Measurements from ENCODE around the gene CYTH1. TPM values are rescaled to one million over a fixed set of nuclear protein-coding genes. Genes with fewer than 3 reads are reported as not detected.
A peak's percentile ranks its signal among the peaks of the same experiment; 100 is the strongest.

Gene CYTH1
- total and polyA plus RNA-seq, 3 experiments from 2014 or later = 115 to 279 (median 129) TPM

DNA sequence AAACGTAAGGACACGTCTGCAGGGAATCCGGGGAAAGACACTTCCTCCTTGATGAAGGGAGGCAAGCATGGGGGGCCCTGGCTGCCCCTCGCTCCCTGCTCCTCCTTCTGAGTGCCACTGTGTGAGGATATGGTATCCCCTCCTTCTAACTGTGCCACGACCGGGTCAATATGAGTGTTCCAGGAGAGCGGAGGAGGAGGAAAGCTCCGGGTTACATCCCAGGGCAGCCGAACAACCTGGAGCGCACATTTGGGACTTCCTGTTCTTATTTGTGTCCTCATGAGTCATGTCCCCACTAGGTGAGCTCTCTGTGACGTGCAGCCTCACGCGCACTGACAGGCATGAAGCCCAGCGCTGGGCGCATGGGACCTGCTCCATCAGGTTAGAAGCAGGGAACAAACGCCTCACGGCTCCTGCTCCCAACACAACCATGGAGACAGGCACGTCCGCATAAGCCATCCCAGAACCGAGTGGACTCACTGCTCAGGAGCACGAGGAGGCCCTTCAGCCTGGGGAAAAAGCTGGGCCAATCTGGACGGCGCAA lies 112.0 kb downstream of the CYTH1 start:
- Histone ChIP-seq H3K27me3 (ENCODE audit: insufficient read depth, low read length, poor library complexity, severe bottlenecking) (no peaks in the 10 kb centered on the region), H3K4me3 (ENCODE audit: low read length) (no peak overlapping the region), H3K4me1 (ENCODE audit: insufficient read depth, low read length) (peaks cover 21% of the 10 kb centered on the region), H3K27ac (ENCODE audit: low read depth, low read length) (no peak overlapping the region), H3K36me3 (ENCODE audit: insufficient read depth, low read length) (peaks cover 20% of the 10 kb centered on the region), H3K9me3 (ENCODE audit: low read length) (no peaks in the 10 kb centered on the region)
- Mint-ChIP-seq H3K4me3 (no peak overlapping the region), H3K27me3 (no peaks in the 10 kb centered on the region), H3K4me1 (peaks cover 33 to 38% (median 37%) of the 10 kb centered on the region in 3 donors), H3K9me3 (no peaks in the 10 kb centered on the region), H3K27ac (peak overlapping the region in 1 of 8 donors; percentile 87), H3K36me3 (peaks cover 13 to 75% (median 13%) of the 10 kb centered on the region in 3 donors)
- ChIA-PET CTCF (no interaction called here), POLR2A (no interaction called here)
- DNase-seq = no peak

DNA sequence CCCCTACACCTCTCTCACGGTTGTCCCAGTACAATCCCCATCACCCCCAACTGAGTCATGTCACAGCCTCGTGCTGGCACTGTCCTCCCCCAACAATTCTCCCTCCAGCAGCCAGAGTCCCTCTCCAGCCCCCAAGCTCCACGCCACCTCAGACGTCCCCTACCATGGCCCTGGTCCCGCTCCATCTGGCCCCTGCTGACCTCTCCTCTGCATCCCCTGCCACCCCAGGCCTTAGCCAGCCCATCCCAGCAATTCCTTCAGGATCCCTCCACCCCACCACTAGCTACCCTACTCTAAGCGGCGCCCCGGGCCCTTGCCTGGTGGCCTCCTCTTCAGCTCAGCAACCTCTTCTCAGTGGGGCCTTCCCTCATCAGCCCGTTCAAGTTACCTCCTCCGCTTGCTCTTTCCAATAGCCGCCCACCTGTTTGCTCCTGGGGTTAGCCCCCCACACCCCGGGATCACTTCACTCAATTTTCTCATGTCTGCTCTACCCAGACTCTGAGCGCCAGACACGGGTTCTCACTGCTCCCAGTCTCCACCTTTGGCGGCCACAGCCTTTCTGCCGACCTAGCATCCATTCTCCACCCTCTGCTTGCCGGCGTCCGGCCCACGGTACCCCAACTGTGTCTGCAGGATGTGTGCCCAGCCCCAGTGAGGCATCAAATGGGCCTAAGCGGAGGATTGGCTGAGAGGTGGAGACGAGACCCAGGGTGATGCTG lies 112.7 kb downstream of the CYTH1 start:
- Histone ChIP-seq H3K27me3 (ENCODE audit: insufficient read depth, low read length, poor library complexity, severe bottlenecking) (no peaks in the 10 kb centered on the region), H3K4me3 (ENCODE audit: low read length) (no peak overlapping the region), H3K4me1 (ENCODE audit: insufficient read depth, low read length) (peaks cover 22% of the 10 kb centered on the region), H3K36me3 (ENCODE audit: insufficient read depth, low read length) (peaks cover 13% of the 10 kb centered on the region), H3K9me3 (ENCODE audit: low read length) (no peaks in the 10 kb centered on the region), H3K27ac (ENCODE audit: low read depth, low read length) (no peak overlapping the region)
- Mint-ChIP-seq H3K4me3 (peak overlapping the region in 2 of 7 donors; percentile 11 to 80), H3K36me3 (peaks cover 13 to 68% (median 13%) of the 10 kb centered on the region in 3 donors), H3K27ac (peak overlapping the region in 6 of 8 donors; percentile 10 to 90 (median 58)), H3K9me3 (no peaks in the 10 kb centered on the region), H3K4me1 (peaks cover 37 to 43% (median 40%) of the 10 kb centered on the region in 3 donors), H3K27me3 (no peaks in the 10 kb centered on the region)
- peak in 1 of 5 donors; percentile 2 for DNase-seq
- CTCF ChIA-PET = no interaction called here
- POLR2A ChIA-PET = no interaction called here

DNA sequence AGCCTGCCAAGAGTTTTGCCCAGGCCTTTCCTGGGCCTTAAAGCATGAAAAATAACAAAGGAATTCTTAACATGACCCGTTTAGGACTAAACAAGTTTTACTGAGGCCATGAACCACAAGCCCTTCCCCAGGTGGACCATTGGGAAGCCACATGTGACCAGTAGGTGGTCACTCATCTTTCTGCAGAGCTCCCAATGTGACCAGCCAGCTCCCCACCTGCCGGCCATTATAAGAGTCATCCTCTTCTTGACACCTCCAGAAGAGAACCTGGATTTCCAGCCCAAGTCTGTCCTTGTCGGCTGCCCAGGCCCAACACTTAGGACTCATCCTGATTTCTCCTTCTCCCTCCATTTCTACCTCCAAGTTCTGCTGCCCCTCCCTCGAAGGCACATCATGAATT lies 113.2 kb downstream of the CYTH1 start:
- no peaks in the 10 kb centered on the region for H3K27me3 Mint-ChIP-seq
- H3K27me3 ChIP-seq (ENCODE audit: insufficient read depth, low read length, poor library complexity, severe bottlenecking) = no peaks in the 10 kb centered on the region
- H3K4me1 Mint-ChIP-seq = peaks cover 37 to 43% (median 40%) of the 10 kb centered on the region in 3 donors
- DNase-seq = no peak
- peak overlapping the region in 4 of 8 donors; percentile 58 to 90 (median 73) for H3K27ac Mint-ChIP-seq
- H3K4me3 Mint-ChIP-seq = no peak overlapping the region
- no peak overlapping the region for H3K27ac ChIP-seq (ENCODE audit: low read depth, low read length)
- peaks cover 22% of the 10 kb centered on the region for H3K4me1 ChIP-seq (ENCODE audit: insufficient read depth, low read length)
- H3K36me3 Mint-ChIP-seq = peaks cover 13 to 63% (median 13%) of the 10 kb centered on the region in 3 donors
- H3K9me3 Mint-ChIP-seq = no peaks in the 10 kb centered on the region
- H3K9me3 ChIP-seq (ENCODE audit: low read length) = no peaks in the 10 kb centered on the region
- no peak overlapping the region for H3K4me3 ChIP-seq (ENCODE audit: low read length)
- peaks cover 10% of the 10 kb centered on the region for H3K36me3 ChIP-seq (ENCODE audit: insufficient read depth, low read length)
- POLR2A ChIA-PET = no interaction called here
- CTCF ChIA-PET = no interaction called here

DNA sequence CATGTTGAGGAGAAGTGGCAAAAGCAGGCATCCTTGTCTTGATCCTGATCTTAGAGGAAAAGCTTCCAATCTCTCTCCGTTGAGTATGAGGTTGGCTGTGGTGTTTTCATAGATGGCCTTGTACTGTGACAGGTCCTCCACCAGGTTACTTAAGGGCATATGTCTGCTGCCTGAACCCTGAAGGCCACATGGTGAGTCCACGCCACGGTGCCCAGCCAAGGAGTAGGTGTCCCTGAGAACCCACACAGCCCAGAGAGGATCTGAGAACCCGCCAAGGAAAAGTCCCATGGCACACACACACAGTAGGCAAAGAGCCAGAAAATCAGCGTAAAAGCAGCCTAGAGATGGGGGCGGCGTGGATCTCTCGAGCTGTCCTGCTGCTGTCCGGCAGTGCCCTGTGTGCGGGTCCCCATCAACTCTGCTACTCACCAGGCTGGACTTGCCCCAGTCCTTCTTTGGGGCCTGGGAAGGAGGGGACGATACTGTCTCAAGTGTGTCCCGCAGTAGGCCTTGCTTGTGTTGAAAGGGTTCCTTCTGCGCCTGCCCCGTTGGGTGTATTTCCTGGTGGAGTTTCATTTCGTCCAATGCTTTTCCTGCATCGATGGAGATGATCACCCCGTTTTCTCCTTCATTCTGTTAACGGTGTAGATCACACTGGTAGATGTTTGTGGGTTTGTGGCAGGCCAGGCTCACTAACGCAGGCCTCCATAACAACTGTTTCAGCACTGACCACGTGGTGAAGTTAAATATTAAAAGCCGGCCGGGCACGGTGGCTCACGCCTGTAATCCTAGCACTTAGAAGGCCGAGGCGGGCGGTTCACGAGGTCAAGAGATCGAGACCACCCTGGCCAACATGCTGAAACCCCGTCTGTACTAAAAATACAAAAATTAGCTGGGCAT lies 114.1 kb downstream of the CYTH1 start:
- no peak overlapping the region for H3K27ac ChIP-seq (ENCODE audit: low read depth, low read length)
- H3K9me3 ChIP-seq (ENCODE audit: low read length) = no peaks in the 10 kb centered on the region
- no peak for DNase-seq
- no peaks in the 10 kb centered on the region for H3K27me3 Mint-ChIP-seq
- H3K36me3 Mint-ChIP-seq = peaks cover 4 to 54% (median 10%) of the 10 kb centered on the region in 3 donors
- H3K4me3 Mint-ChIP-seq = no peak overlapping the region
- CTCF ChIA-PET = no interaction called here
- H3K9me3 Mint-ChIP-seq = no peaks in the 10 kb centered on the region
- POLR2A ChIA-PET = no interaction called here
- H3K4me1 ChIP-seq (ENCODE audit: insufficient read depth, low read length) = peaks cover 22% of the 10 kb centered on the region
- H3K27ac Mint-ChIP-seq = peak overlapping the region in 5 of 8 donors; percentile 7 to 90 (median 29)
- H3K4me3 ChIP-seq (ENCODE audit: low read length) = no peak overlapping the region
- peaks cover 5% of the 10 kb centered on the region for H3K36me3 ChIP-seq (ENCODE audit: insufficient read depth, low read length)
- H3K27me3 ChIP-seq (ENCODE audit: insufficient read depth, low read length, poor library complexity, severe bottlenecking) = no peaks in the 10 kb centered on the region
- H3K4me1 Mint-ChIP-seq = peaks cover 37 to 43% (median 40%) of the 10 kb centered on the region in 3 donors

DNA sequence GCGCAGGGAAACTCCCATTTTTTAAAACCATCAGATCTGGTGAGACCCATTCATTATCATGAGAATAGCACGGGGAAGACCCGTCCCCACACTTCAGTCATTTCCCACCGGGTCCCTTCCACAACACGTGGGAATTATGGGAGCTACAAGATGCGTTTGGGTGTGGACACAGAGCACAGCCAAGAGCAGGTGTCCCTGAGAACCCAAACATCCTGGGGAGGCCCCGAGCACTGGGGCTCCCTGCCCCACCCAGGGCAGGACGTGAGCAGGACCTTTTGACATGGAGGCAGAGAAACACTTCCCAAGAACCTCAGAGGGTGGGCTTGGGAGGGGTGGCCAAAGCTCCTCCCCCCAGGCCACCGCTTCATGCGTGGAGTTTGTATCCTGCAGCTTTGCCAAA lies 115.0 kb downstream of the CYTH1 start:
- Mint-ChIP-seq H3K9me3 (no peaks in the 10 kb centered on the region), H3K27me3 (no peaks in the 10 kb centered on the region), H3K4me3 (no peak overlapping the region), H3K27ac (peak overlapping the region in 4 of 8 donors; percentile 22 to 81 (median 74)), H3K36me3 (peaks cover 4 to 46% (median 9%) of the 10 kb centered on the region in 3 donors), H3K4me1 (peaks cover 37 to 43% (median 40%) of the 10 kb centered on the region in 3 donors)
- Histone ChIP-seq H3K36me3 (ENCODE audit: insufficient read depth, low read length) (no peaks in the 10 kb centered on the region), H3K27ac (ENCODE audit: low read depth, low read length) (no peak overlapping the region), H3K4me1 (ENCODE audit: insufficient read depth, low read length) (peaks cover 22% of the 10 kb centered on the region), H3K9me3 (ENCODE audit: low read length) (no peaks in the 10 kb centered on the region), H3K4me3 (ENCODE audit: low read length) (no peak overlapping the region), H3K27me3 (ENCODE audit: insufficient read depth, low read length, poor library complexity, severe bottlenecking) (no peaks in the 10 kb centered on the region)
- DNase-seq = no peak
- ChIA-PET POLR2A (interaction anchor here (0.6 kb wide), 1 partner anchor 114 kb away, joined by 4 read pairs; no protein-coding TSS in a partner anchor), CTCF (interaction anchor here (1.3 kb wide), 1 partner anchor 8 kb away, joined by 4 read pairs; no protein-coding TSS in a partner anchor)

DNA sequence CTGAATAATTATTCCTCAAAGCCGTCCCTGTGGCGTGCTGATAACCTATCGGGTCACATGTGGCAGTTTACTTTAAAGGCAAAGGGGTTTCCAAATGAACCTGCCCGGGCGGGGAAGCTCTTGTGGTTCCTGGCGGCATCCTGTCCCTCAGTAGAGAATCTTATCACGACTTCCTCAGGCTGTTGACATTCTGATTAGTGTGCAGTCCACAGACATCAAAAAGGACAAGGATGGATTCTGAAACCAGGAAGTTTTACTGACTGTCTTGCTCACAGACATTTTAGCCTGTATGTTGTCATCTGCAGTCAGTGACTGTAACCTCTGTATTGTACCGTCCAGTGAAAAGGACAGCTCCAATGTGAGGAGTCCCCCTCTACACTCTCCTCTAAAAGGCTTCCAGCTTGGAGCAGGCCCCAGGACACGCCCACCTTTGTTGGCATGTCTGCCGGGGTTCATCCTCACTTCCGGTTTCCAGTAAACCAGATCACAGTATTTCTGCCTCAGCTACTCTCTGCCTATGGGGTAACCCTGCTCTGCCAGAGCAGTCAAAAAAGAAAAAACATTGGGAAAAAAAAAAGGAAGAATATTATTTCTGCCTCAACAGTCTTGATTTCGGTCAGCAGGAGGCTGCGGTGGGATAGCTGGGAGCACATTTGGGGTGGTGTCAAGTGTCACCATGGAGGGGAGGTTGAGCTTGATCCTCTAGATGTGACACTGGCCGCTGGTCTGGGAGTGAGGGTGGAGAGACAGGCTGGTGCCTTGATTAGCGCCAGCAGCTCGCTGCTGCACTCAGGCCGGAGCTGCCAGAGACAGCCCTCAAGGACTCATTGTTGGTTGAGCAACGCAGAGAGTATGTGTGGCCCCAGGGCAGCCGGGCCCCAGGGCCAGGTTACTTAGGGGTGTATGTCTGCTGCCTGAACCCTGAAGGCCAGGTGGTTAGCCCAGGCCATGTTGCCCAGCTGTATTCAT lies 115.8 kb downstream of the CYTH1 start:
- Histone ChIP-seq H3K9me3 (ENCODE audit: low read length) (no peaks in the 10 kb centered on the region), H3K4me1 (ENCODE audit: insufficient read depth, low read length) (peaks cover 22% of the 10 kb centered on the region), H3K36me3 (ENCODE audit: insufficient read depth, low read length) (no peaks in the 10 kb centered on the region), H3K27ac (ENCODE audit: low read depth, low read length) (no peak overlapping the region), H3K27me3 (ENCODE audit: insufficient read depth, low read length, poor library complexity, severe bottlenecking) (no peaks in the 10 kb centered on the region), H3K4me3 (ENCODE audit: low read length) (peak overlapping the region; percentile 39)
- H3K9me3 Mint-ChIP-seq = no peaks in the 10 kb centered on the region
- peak overlapping the region; percentile 69 to 94 (median 80) for H3K27ac Mint-ChIP-seq
- CTCF ChIA-PET = interaction anchor here (1.3 kb wide), 1 partner anchor 9 kb away, joined by 4 read pairs; no protein-coding TSS in a partner anchor
- POLR2A ChIA-PET = interaction anchor here (0.5 to 0.6 kb wide), 2 partner anchors 115 to 618 kb away, joined by 3 to 4 read pairs; no protein-coding TSS in a partner anchor
- peak overlapping the region in 6 of 7 donors; percentile 51 to 75 (median 68) for H3K4me3 Mint-ChIP-seq
- H3K4me1 Mint-ChIP-seq = peaks cover 37 to 43% (median 40%) of the 10 kb centered on the region in 3 donors
- DNase-seq = peak; percentile 12 to 61 (median 45)
- H3K36me3 Mint-ChIP-seq = peaks cover 4 to 38% (median 8%) of the 10 kb centered on the region in 3 donors
- no peaks in the 10 kb centered on the region for H3K27me3 Mint-ChIP-seq

DNA sequence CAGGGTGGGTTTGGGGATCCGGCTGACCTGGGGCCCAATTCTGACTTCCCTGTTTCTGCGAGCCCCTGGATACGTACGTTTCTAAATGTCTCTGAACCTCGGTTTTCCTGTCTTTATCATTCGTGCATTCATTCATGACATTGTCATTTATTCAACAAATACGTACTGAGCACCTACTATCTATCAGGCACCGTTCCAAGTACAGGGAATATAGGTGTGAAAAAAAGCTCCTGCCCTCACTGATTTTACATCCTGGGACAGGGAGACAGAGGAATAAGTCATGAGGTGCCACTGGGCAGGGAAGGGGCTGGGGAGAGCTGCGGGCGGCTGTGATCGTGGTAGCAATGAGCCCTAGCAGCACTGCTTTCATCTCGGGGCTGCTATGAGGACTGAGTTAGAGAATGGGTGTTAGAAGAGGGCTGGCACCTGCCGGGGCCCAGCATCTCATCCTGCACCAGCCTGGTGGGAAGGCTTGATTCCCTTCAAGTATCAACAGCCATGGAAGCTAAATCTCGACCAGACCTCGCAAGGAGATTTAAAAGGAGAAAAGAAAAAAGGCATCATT lies 116.6 kb downstream of the CYTH1 start:
- peak overlapping the region in 5 of 7 donors; percentile 51 to 75 (median 65) for H3K4me3 Mint-ChIP-seq
- CTCF ChIA-PET = interaction anchor here (1.3 kb wide), 1 partner anchor 9 kb away, joined by 4 read pairs; no protein-coding TSS in a partner anchor

More for the DNA sequence above, 116.6 kb downstream of the CYTH1 start:
- Mint-ChIP-seq H3K36me3 (peaks cover 4 to 32% (median 7%) of the 10 kb centered on the region in 3 donors), H3K9me3 (no peaks in the 10 kb centered on the region), H3K4me1 (peaks cover 36 to 42% (median 40%) of the 10 kb centered on the region in 3 donors), H3K27ac (peak overlapping the region; percentile 54 to 94 (median 77)), H3K27me3 (no peaks in the 10 kb centered on the region)
- H3K27ac ChIP-seq (ENCODE audit: low read depth, low read length) = no peak overlapping the region
- no peaks in the 10 kb centered on the region for H3K9me3 ChIP-seq (ENCODE audit: low read length)
- no peak for DNase-seq
- H3K4me1 ChIP-seq (ENCODE audit: insufficient read depth, low read length) = peaks cover 22% of the 10 kb centered on the region
- no peaks in the 10 kb centered on the region for H3K36me3 ChIP-seq (ENCODE audit: insufficient read depth, low read length)
- H3K27me3 ChIP-seq (ENCODE audit: insufficient read depth, low read length, poor library complexity, severe bottlenecking) = no peaks in the 10 kb centered on the region
- no peak overlapping the region for H3K4me3 ChIP-seq (ENCODE audit: low read length)
- POLR2A ChIA-PET = interaction anchor here (0.5 kb wide), 1 partner anchor 617 kb away, joined by 3 read pairs; no protein-coding TSS in a partner anchor
